Activated CD4-positive, alpha-beta T cell treated with anti-CD3 and anti-CD28 coated beads, Interleukin-2, amount 50 U/mL, for 48 hours (primary cell): ENCODE measurements around the gene DDN.

Experiments used
- DNase-seq, 2 experiments: peaks; one replicate each; pipeline ENCODE4 v3.0.0-alpha.2; 2020

DDN gene

DNA sequence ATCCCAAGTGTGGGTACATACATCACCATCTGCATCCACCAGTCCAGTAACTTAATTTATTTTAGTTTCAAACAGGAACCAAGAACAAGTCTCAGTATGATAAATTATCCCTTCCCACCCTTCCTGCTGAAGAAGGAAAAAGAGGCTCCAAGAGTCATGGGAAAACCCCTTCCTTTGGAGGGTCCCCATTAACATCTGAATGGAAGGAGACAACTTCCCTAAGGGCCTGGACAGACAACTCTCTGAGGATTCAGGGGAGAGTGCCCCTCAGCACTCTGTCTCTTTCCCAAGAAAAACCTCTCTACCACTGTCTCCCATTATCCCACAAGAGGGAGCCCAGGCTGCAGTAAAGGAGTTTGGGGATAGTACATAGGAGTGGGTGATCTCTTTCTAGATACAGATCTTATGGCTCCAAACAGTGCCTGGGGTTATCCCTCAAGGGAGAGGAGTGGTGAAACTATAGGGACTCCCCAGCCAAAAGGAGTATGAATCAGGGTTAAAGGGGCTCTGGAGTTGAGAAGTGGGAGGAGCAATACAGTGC is 33.8 kb downstream of the DDN start:
- DNase-seq: no peak

DNA sequence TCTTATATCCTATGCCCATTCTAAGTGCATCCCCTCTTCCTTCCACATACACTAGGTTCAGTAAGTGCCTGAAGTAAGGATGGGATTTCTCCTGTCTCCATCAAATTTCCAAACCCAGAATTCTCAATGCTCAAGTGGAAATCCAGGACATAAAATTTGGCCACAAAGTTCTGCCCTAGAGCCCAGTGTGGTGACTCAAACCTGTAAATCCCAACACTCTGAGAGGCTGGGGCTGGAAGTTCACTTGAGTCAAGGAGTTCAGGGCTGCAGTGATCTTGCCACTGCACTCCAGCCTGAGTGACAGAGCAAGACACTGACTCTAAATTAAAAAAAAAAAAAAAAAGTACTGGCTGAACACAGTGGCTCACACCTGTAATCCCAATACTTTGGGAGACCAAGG is 37.4 kb downstream of the DDN start:
- DNase-seq: no peak

DNA sequence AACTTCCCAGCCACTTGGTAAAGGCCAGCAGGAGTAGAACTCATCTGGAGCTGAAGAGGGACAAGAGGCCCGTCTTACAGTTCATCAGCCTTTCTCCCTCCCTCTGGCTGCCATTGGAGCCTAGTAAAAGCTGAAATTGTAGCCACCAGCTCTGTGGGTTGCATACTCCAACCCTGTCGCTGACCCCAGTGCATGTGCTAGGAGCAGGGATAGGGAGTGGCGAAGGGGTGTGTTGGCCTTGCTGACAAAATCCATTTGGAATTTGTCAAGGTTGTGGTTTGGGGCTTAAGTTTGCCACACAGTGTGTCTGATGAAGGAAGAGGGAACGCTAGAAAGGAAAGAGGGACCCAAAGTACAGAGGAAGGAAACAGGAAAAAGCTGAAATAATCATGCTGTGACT is 37.8 kb downstream of the DDN start:
- DNase-seq: no peak

DNA sequence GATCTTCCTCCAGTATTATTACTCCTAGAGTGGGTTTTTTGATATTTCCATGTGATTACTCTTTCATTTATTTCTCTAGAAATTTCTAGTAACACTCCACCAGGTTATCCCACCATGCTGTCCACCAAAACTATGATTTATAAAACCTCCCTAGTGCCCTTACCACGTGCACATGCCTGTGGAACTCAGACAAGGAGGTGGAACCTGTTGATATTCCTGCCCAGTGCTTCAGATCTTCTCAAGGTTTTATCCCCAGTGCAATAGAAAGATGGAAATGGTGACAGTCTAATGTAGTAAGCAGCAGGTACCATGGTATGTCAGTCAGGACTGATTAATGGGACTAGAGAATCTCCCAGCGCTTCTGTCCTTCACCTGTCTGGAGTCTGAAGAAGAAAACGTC is 38.3 kb downstream of the DDN start:
- DNase-seq: no peak

DNA sequence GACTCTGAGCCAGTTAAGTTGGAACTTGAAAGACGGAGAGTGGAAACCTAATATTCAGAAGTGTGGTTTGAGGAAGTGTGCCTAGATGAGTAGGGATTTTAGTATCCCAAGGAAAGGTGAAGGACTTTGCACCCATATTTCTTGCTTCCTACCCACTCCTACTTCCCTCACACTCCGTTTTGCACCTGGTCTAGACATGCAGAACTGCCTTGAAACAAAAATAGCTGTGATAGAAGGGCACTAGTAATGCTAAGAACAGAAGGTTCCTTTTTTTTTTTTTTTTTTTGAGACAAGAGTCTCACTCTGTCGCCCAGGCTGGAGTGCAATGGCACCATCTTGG is 41.2 kb downstream of the DDN start:
- no peak for DNase-seq

DNA sequence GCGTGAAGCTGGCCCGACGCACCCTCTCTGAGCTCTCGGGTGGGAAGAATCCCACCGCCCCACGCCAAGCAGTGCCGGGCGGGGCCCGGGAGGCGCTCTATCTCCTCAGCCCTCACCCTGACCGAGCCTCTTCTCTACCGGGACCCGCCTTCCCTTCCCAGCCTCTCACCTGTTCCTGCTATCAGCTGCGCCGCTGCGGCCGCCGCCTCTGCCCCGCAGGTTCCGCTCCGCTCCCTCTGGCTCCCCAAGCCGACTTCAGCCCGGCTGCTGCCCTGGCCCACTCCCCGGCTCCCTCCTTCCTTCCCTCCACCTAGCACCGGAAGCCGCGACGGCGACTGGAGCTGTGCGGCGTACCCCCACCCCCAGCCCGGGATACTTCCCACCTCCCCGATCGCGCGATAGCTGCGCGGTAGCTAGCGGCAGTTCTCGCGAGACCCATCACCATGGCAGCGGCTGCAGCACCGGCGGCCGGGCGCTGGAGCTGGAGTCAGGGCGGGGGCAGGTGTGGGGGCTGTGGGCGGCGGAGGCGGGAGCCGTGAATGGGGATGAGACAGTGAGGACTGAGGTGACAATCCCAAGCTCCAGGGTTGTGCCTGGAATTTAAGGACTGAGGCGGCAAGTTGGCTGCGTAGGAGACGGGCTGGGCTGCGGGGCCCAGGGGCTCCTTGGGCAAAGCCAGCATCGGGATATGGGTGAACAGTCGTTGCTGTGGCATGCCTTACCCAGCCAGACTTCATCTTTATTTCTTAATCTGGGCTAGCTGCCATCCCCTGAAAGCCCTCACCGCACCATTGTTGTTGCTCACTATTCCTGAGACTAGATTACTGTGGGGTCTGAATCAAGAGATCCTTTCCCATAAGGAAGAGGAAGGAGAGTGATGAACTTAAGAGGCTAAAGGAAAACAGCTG is 41.8 kb downstream of the DDN start, which contains the start of gene ARF3:
Gene ARF3 (minus strand): TSS at position 347 of the 908 bp plus-strand sequence. CDS start 16,392 bp downstream, outside the sequence.
- DNase-seq: peak; percentile 92 to 93

DNA sequence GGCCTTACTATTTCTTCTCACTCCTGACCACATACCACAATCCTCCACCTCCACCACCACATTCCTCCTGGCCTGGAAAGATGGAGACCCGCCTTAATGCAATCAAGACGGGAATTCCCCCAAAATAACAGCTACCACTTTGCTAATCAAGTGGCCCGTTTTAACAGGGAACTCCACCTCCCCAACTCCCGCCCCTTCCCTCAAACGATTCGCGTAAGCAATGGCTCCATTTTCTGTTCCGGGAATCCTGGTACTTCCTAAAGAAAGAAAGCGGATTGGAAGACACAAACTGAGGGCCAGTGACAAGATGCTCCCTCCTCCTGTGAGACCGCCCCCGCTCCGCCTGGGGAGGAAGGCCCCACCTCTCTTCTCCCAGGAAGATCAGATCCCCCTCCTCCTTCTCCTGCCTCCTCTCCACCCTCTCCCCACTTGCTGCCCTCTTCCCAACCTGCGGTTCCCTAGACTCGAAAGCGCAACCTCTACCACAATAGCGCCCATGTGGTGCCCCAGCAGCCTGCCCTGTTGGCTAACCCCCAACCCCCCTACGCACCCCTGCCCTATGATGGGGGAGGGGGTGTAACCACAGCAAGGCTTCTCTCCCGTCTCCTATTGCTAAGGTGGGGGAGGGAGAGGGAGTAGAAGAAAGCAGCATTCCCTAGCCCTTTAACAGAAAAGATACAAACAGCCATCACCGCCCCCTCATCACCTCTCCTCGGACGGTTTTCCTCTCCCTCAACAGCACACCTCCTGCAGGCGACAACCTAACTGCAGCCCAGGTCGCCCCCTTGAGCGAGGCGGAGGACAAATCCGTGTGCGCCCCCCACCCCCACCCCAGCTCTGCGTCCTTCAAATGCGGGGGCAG is 42.7 kb downstream of the DDN start:
- DNase-seq: peak; percentile 39 to 52

DNA sequence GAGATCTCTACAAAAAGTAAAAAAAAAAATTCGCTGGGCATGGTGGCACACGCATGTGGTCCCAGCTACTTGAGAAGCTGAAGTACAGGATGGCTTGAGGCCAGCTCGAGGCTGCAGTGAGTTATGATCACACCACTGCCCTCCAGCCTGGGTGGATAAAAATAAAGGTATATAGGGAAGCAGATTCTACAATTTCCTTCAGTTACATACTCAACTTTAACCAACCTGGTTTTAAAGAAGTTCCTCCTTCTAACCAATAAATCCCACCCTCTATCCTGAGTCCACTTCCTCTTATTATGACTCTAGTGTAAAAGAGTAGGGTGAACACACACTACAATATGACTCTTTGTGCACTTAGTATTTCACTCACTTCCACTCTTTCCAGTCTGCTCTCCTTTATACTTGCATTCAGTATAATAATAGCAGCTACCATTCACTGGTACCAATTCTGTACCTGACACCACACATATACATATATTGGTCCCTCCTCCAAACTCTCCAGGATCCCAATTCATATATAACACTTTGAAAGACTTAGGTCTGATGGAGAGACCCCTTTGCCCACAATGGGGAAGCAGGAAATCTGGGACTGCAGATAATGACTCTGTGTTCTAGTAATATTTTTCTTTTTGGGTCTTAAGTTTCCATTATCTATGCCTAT is 44.2 kb downstream of the DDN start:
- DNase-seq: no peak

DNA sequence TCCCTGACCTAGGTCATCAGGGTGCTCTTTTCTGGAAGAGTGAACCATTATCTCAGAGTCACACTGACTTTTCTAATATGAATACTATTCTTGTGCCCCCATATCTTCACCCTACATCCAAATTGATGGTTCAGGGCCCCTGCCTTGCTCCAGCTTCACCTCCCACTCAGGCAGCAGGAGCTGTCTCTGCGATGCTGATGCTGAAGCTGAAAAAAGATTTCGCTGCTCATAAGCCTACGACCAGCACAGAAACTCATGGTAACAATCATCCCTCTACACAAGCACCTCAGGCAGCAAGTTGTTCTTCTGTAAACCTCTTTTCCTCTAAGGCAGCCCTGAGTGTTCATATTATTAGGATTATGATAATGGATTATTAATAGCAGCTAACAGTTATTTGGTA is 45.1 kb downstream of the DDN start:
- DNase-seq: no peak

DNA sequence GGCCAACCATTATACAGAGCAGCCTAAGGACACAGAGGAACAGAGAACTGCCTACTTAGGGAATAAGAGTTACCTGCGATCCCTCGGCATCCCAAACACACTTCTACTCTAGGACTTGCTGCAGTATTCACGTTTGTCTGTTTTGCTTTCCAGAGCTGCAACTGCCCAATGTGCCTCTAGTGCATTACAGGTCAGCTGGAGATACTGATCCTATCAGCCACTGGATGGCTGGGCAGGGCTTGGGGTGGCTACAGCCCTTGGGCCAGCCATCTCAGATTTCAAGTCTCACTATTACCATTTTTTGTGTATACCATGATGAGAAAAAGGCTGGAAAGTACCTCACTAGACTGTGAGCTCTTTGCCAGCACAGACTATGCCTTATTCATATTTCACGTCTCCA is 46.5 kb downstream of the DDN start:
- DNase-seq: no peak

DNA sequence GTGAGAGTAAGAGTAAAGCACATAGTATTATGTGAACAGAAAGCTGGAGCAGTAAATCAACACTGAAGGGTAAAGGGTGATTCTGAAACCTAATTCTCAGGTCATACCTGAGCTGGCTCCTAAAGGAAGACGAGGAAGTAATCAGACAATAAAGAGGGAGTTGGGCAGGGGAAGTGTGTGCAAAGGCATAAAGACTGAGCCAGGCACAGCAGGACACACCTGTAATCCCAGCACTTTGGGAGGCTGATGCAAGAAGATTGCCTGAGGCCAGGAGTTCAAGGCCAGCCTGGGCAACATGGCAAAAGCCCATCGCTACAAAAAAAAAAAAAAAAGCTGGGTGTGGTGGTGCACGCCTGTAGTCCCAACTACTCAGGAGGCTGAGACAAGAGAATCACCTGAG is 51.4 kb downstream of the DDN start:
- DNase-seq: no peak

DNA sequence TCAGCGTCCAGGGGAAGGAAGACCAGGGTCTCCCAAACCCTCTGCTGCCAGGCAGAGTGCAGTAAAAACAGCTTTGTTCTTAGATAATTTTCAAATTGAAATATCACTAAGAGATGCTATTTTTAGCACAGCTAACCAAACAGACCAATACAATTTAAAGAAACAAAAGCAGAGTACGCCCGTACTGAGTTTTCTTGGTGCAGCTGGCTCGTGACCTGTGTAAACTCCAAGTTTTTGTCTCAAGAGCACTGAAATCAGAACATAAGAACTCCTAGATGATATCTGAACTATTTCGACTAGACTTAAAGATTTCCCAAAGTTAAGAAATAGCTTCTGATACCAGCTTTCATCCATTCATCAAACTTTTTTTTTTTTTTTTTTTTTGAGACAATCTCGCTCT is 52.2 kb downstream of the DDN start:
- no peak for DNase-seq

DNA sequence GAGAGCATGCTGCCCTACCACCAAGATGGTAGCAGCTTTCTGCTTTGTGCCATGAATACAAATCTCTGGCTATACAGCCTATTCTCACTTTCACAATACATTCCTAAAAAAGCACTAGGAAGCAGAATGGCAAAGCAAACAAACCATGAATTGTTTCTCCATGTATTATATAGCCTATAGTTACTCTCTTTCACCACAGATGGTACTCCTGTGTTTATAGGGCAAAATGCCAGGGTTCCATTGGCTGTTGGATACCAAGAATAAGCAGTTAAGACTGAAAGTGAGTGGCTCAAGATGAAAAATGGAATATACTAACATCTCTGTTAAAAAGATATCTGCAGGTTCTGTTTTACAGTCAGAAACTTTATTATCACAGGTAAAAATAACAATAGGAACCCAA is 53.0 kb downstream of the DDN start:
- DNase-seq: no peak
